Ovary (tissue), 9 donors: ENCODE measurements around the gene CFAP206. TPM values are rescaled to one million over a fixed set of nuclear protein-coding genes. Genes with fewer than 3 reads are reported as not detected.

Source experiments
- DNase-seq, 5 donors: peaks; one replicate each; pipeline ENCODE4 v3.0.0-alpha.2; 2019 to 2020
- H3K27ac ChIP-seq, 2 donors: fragments of 200-600 bp; one replicate each; pipeline versions ENCODE4 v1.5.1 to v1.8.0; 2019 to 2022
- H3K27me3 ChIP-seq: fragments of 200-600 bp; one replicate; pipeline ENCODE4 v1.8.0; 2022
- H3K36me3 ChIP-seq: fragments of 200-600 bp; sonication (generic); one replicate; pipeline ENCODE4 v1.5.1; 2019
- H3K4me1 ChIP-seq: one replicate; pipeline ENCODE4 v1.8.1; 2013; ENCODE audit warnings: mild to moderate bottlenecking, moderate library complexity; ENCODE audit not compliant: insufficient read depth
- H3K4me3 ChIP-seq: fragments of 200-600 bp; sonication (generic); one replicate; pipeline ENCODE4 v1.5.1; 2017
- H3K9me3 ChIP-seq, 2 donors: fragments of 200-600 bp in 1 of 2; sonication (generic) in 1 of 2; one replicate each; pipeline versions ENCODE4 v1.5.1 to v1.8.1; 2013 to 2019; ENCODE audit warnings: mild to moderate bottlenecking in 1 of 2, moderate library complexity in 1 of 2
- CTCF ChIP-seq, 3 donors: fragments of 450-650 bp in 2 of 3; fragments of 200-600 bp in 1 of 3; IDR thresholded peaks; one replicate each; pipeline versions ENCODE4 v1.5.1 to v1.8.0; 2016 to 2022; ENCODE audit warnings: antibody characterized with exemption in 3 of 3, mild to moderate bottlenecking in 1 of 3
- EP300 ChIP-seq: sonication (generic); formaldehyde crosslinking; IDR thresholded peaks from one replicate; pipeline ENCODE4 v1.6.1; 2017; ENCODE audit warnings: antibody characterized with exemption
- POLR2A ChIP-seq: fragments of 450-650 bp; IDR thresholded peaks from one replicate; pipeline ENCODE4 v1.6.1; 2017; ENCODE audit warnings: antibody characterized with exemption, mild to moderate bottlenecking, moderate library complexity
- WGBS, 3 donors: extraction: QIAGEN DNeasy Blood & Tissue Kit in 1 of 3; methylation state at CpG; one replicate each; pipeline versions ENCODE4 v1.1.5 to v1.1.7; 2013 to 2017; 5-methylcytosine and 5-hydroxymethylcytosine counted together
- intact Hi-C, 4 donors: fragments of 100-400 bp; cut with DNase I; formaldehyde crosslinking; loops; one replicate each; pipeline versions ENCODE4 v1.11.0 to v1.15.1; 2022 to 2023
- polyA plus RNA-seq, 2 donors: library from polyadenylated mRNA; stranded (reverse); fragments of 200-250 nt in 1 of 2; fragments of 350-450 nt in 1 of 2; fragmentation: Illumina TruSeq in 1 of 2; extraction: RNeasy Lipid Tissue Mini Kit (QIAGEN cat#74804) in 1 of 2; gene quantifications; one replicate each; pipeline ENCODE4 v1.2.3, GENCODE V29; 2013 to 2014
- small RNA-seq: library from RNA; depleted of rRNA; stranded (forward); fragments of <200 nt; gene quantifications from one replicate; pipeline ENCODE3, GENCODE V24; 2016
- total RNA-seq, 7 donors: library from RNA; depleted of rRNA in 2 of 7; stranded (reverse); fragments of >200 nt in 2 of 7; fragmentation: NEBNext Ultra II Directional in 3 of 7; extraction: Animal tissue kit (Norgen Biotek cat#: 25700) in 3 of 7; gene quantifications; one replicate each; pipeline versions ENCODE4 v1.1.0 to v1.2.4, GENCODE V29; 2016 to 2023
- donor health status: DM: no; HTN: no; CAD: no; lungs with moderate emphysema.
- donor health status: DM: no; HTN: no; CAD: no.
- donor health status: Bipolar disorder and iron deficiency.
- donor health status: DM: yes; HTN: yes; CAD: no.
- donor health status: DM: no; HTN: no; CAD: no.
- donor health status: DM: yes; HTN: yes; CAD: no.

The CFAP206 gene
- total and polyA plus RNA-seq, 9 donors, result 0.15 to 9.5 (median 0.57) TPM; not detected in 1

DNA sequence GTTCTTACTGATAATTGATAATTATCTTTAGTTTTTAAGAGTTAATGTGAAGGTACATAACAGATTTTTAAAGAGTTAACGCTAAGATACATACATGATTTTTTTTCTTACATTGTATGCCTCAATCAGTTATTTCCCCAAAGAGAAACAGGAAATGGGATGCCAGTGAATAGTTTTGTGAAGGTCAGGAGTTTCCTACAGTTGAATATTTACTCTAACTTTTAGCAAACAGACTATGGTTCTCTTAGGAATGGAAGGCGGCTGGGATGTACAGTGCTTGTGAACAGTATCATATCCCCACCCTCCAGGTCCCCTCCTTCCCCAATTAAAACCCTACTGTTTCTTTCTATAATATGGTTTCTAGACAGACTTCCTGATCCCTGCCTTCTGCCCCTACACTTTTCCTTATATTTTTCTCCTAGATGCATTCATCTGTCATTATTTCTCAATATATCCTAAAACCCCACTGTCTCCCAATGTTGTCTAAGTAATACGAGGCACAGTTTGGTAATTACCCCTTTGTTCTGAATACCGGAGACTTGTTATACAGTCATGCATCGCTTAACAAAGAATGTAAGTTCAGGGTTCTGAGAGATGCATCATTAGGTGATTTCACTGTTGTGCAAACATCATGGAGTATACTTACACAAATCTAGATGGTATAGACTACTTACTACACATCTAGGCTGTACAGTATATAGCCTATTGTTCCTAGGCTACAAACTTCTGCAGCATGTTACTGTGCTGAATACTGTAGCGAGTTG lies 94.2 kb downstream of the CFAP206 start:
- no peaks in the 10 kb centered on the region for H3K36me3 ChIP-seq
- H3K4me1 ChIP-seq, result no peaks in the 10 kb centered on the region
- intact Hi-C loops, result no loop called here
- TF ChIP-seq EP300 (no peak), POLR2A (no peak), CTCF (IDR thresholded peaks at IDR 0.05) (no peak)
- no peak for DNase-seq
- H3K9me3 ChIP-seq, result no peaks in the 10 kb centered on the region
- H3K27ac ChIP-seq, result no peak overlapping the region
- H3K27me3 ChIP-seq, result no peaks in the 10 kb centered on the region
- H3K4me3 ChIP-seq, result no peak overlapping the region
- 74 to 88% (median 82%) methylated on average over 6 of the region's 6 CpGs for WGBS, 3 donors

DNA sequence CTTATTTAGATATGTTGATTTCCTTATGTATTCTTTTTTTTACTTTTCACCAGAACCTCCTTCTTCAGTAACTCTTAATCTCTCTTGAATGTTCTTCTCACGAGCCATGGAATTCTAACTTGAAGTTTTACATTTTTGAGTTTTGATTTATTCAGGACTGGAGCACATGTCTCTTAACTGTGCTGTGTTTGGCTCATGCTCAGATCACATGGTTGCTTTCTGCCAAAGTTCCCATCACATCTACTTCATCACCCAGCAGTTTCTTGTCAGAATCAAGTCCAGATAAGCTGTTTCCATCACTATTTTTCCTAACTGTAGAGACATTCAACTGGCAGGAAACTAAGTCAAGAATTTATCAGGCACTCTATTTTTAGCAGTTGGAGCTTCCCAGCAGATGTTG lies 96.7 kb downstream of the CFAP206 start:
- no peak for DNase-seq

More for the DNA sequence above, 96.7 kb downstream of the CFAP206 start:
- no peaks in the 10 kb centered on the region for H3K36me3 ChIP-seq
- H3K27ac ChIP-seq, result no peak overlapping the region
- WGBS, 3 donors, result 9 to 40% (median 20%) methylated on average over 1 of the region's 1 CpG
- no peaks in the 10 kb centered on the region for H3K4me1 ChIP-seq
- H3K9me3 ChIP-seq, result no peaks in the 10 kb centered on the region
- intact Hi-C loops, result no loop called here
- no peaks in the 10 kb centered on the region for H3K27me3 ChIP-seq
- TF ChIP-seq CTCF (IDR thresholded peaks at IDR 0.05) (no peak), POLR2A (no peak), EP300 (no peak)
- no peak overlapping the region for H3K4me3 ChIP-seq

Small RNA genes within 50 kb of the gene (small RNA-seq; reads per million reads assigned to genes)
- not detected for gene AL049697.2
- gene RNU6-444P, result not detected

Other genes starting within 250 kb of the CFAP206 start
- 10 to 100 TPM; 10.7 to 18.6 (median 12.6) TPM for gene SMIM8, start 85.4 kb upstream of the CFAP206 start, total RNA-seq
- gene SMIM8, start 85.4 kb upstream of the CFAP206 start, polyA plus RNA-seq, result 1 to 10 TPM; 5.9 to 9.7 TPM
- 1 to 10 TPM in 1 of 7 donors, under 1 TPM in 2, not detected in 4; 0.24 to 2.0 (median 0.41) TPM for gene GJB7, start 78.7 kb upstream of the CFAP206 start, total RNA-seq
- gene GJB7, start 78.7 kb upstream of the CFAP206 start, polyA plus RNA-seq, result not detected
- gene C6orf163, start 63.2 kb upstream of the CFAP206 start, total RNA-seq, result 1 to 10 TPM; 1.7 to 4.1 (median 3.6) TPM
- gene C6orf163, start 63.2 kb upstream of the CFAP206 start, polyA plus RNA-seq, result 1 to 10 TPM; 1.3 to 1.6 TPM
- 10 to 100 TPM; 16.6 to 24.6 (median 21.2) TPM for gene SLC35A1, start 65.0 kb downstream of the CFAP206 start, total RNA-seq
- 10 to 100 TPM; 21.8 to 23.6 TPM for gene SLC35A1, start 65.0 kb downstream of the CFAP206 start, polyA plus RNA-seq
- gene RARS2, start 182.0 kb downstream of the CFAP206 start, total RNA-seq, result 10 to 100 TPM; 14.0 to 30.6 (median 24.6) TPM
- gene RARS2, start 182.0 kb downstream of the CFAP206 start, polyA plus RNA-seq, result 10 to 100 TPM; 18.8 to 40.4 TPM
- gene ORC3, start 182.2 kb downstream of the CFAP206 start, total RNA-seq, result 10 to 100 TPM; 18.2 to 35.8 (median 26.7) TPM
- 10 to 100 TPM; 17.4 to 24.6 TPM for gene ORC3, start 182.2 kb downstream of the CFAP206 start, polyA plus RNA-seq